Large intestine (tissue), 3 donors: Measurements from ENCODE around the gene FMNL3. TPM values are rescaled to one million over a fixed set of nuclear protein-coding genes. Genes with fewer than 3 reads are reported as not detected.

Experiments used
- DNase-seq, 2 donors: peaks; one replicate each; pipeline versions ENCODE4 v3.0.0 to v3.0.0-alpha.2; 2013
- H3K27ac ChIP-seq: one replicate; pipeline ENCODE4 v1.5.1; 2013; ENCODE audit warnings: low read length
- H3K27me3 ChIP-seq: 2 replicates; pipeline ENCODE4 v1.6.1; 2013; ENCODE audit warnings: low read length; ENCODE audit not compliant: control insufficient read depth, insufficient read depth
- H3K36me3 ChIP-seq: 2 replicates; pipeline ENCODE4 v1.6.1; 2013; ENCODE audit warnings: low read length; ENCODE audit not compliant: control insufficient read depth, insufficient read depth
- H3K4me1 ChIP-seq: one replicate; pipeline ENCODE4 v1.6.1; 2013; ENCODE audit warnings: low read length; ENCODE audit not compliant: control insufficient read depth, insufficient read depth
- H3K4me3 ChIP-seq: one replicate; pipeline ENCODE4 v1.5.1; 2013; ENCODE audit warnings: low read length
- H3K9me3 ChIP-seq: one replicate; pipeline ENCODE4 v1.6.1; 2013; ENCODE audit warnings: mild to moderate bottlenecking, low read depth, low read length, moderate library complexity; ENCODE audit not compliant: control insufficient read depth
- WGBS: methylation state at CpG from one replicate; pipeline ENCODE4 v1.1.5; 2013; ENCODE audit warnings: low lambda C conversion rate; ENCODE audit not compliant: insufficient coverage; 5-methylcytosine and 5-hydroxymethylcytosine counted together
- polyA plus RNA-seq: library from polyadenylated mRNA; unstranded; fragments of 120-200 nt; gene quantifications from one replicate; pipeline ENCODE4 v1.2.1, GENCODE V29; 2013

FMNL3 gene
- polyA plus RNA-seq, 1 donor = 10.2 TPM

- Histone ChIP-seq H3K4me1 (peaks cover 36% of the 10 kb centered on the region), H3K27me3 (no peaks in the 10 kb centered on the region), H3K36me3 (peaks cover 64% of the 10 kb centered on the region), H3K4me3 (no peak overlapping the region), H3K9me3 (no peaks in the 10 kb centered on the region), H3K27ac (no peak overlapping the region)
- no CpG with 5 or more reads among the region's 6 CpGs for WGBS
- DNase-seq = no peak
These were observed 61.8 kb downstream of the FMNL3 start for GRCh38 chr12:49645146-49646039.

GRCh38 chr12:49644620-49644994, 62.6 kb downstream of the FMNL3 start:
- no peaks in the 10 kb centered on the region for H3K9me3 ChIP-seq
- H3K4me3 ChIP-seq = no peak overlapping the region
- WGBS = no CpG with 5 or more reads among the region's 2 CpGs
- no peak overlapping the region for H3K27ac ChIP-seq
- DNase-seq = peak; percentile 61 to 64
- H3K4me1 ChIP-seq = peaks cover 36% of the 10 kb centered on the region
- peaks cover 66% of the 10 kb centered on the region for H3K36me3 ChIP-seq
- no peaks in the 10 kb centered on the region for H3K27me3 ChIP-seq

- Histone ChIP-seq H3K27me3 (no peaks in the 10 kb centered on the region), H3K36me3 (peaks cover 66% of the 10 kb centered on the region), H3K4me3 (no peak overlapping the region), H3K27ac (no peak overlapping the region), H3K4me1 (peaks cover 30% of the 10 kb centered on the region), H3K9me3 (no peaks in the 10 kb centered on the region)
- no peak for DNase-seq
- no CpG with 5 or more reads among the region's 10 CpGs for WGBS
These were observed 63.1 kb downstream of the FMNL3 start for GRCh38 chr12:49643961-49644619.

- no peak overlapping the region for H3K4me3 ChIP-seq
- H3K27ac ChIP-seq = no peak overlapping the region
- peaks cover 63% of the 10 kb centered on the region for H3K36me3 ChIP-seq
- WGBS = no CpG with 5 or more reads among the region's 7 CpGs
- no peaks in the 10 kb centered on the region for H3K27me3 ChIP-seq
- no peaks in the 10 kb centered on the region for H3K9me3 ChIP-seq
- H3K4me1 ChIP-seq = peaks cover 21% of the 10 kb centered on the region
- no peak for DNase-seq
These were observed 64.1 kb downstream of the FMNL3 start for GRCh38 chr12:49643135-49643534.

- no peaks in the 10 kb centered on the region for H3K27me3 ChIP-seq
- DNase-seq = peak; percentile 48 to 63
These were observed 64.8 kb downstream of the FMNL3 start for GRCh38 chr12:49642370-49642802.

GRCh38 chr12:49641748-49642369, 65.3 kb downstream of the FMNL3 start:
- no peak for DNase-seq
- H3K27me3 ChIP-seq = no peaks in the 10 kb centered on the region
- no peak overlapping the region for H3K4me3 ChIP-seq
- H3K36me3 ChIP-seq = peaks cover 60% of the 10 kb centered on the region
- no peaks in the 10 kb centered on the region for H3K9me3 ChIP-seq
- peak overlapping the region; percentile 44 for H3K27ac ChIP-seq
- H3K4me1 ChIP-seq = peaks cover 16% of the 10 kb centered on the region
- 80% methylated on average over 1 of the region's 17 CpGs for WGBS

More at GRCh38 chr12:49642370-49642802, 64.8 kb downstream of the FMNL3 start:
- Histone ChIP-seq H3K27ac (peak overlapping the region; percentile 44), H3K36me3 (peaks cover 61% of the 10 kb centered on the region), H3K9me3 (no peaks in the 10 kb centered on the region), H3K4me1 (peaks cover 16% of the 10 kb centered on the region), H3K4me3 (no peak overlapping the region)
- no CpG with 5 or more reads among the region's 11 CpGs for WGBS

GRCh38 chr12:49636979-49637755, 70.0 kb downstream of the FMNL3 start:
- peak in 1 of 2 donors; percentile 35 for DNase-seq
- H3K9me3 ChIP-seq = no peaks in the 10 kb centered on the region
- H3K36me3 ChIP-seq = peaks cover 46% of the 10 kb centered on the region
- no peaks in the 10 kb centered on the region for H3K27me3 ChIP-seq
- WGBS = no CpG with 5 or more reads among the region's 9 CpGs
- H3K4me1 ChIP-seq = peaks cover 16% of the 10 kb centered on the region
- no peak overlapping the region for H3K4me3 ChIP-seq
- peak overlapping the region; percentile 31 for H3K27ac ChIP-seq

GRCh38 chr12:49636574-49636973, 70.6 kb downstream of the FMNL3 start:
- Histone ChIP-seq H3K36me3 (peaks cover 47% of the 10 kb centered on the region), H3K27ac (no peak overlapping the region), H3K4me1 (peaks cover 13% of the 10 kb centered on the region), H3K9me3 (no peaks in the 10 kb centered on the region), H3K4me3 (no peak overlapping the region), H3K27me3 (no peaks in the 10 kb centered on the region)
- no peak for DNase-seq
- 75% methylated on average over 2 of the region's 13 CpGs for WGBS

- H3K27me3 ChIP-seq = no peaks in the 10 kb centered on the region
- H3K9me3 ChIP-seq = no peaks in the 10 kb centered on the region
- H3K4me3 ChIP-seq = no peak overlapping the region
- H3K4me1 ChIP-seq = peaks cover 13% of the 10 kb centered on the region
- no peak overlapping the region for H3K27ac ChIP-seq
- H3K36me3 ChIP-seq = peaks cover 41% of the 10 kb centered on the region
- no peak for DNase-seq
- no CpG with 5 or more reads among the region's 4 CpGs for whole genome bisulfite sequencing
These were observed 71.5 kb downstream of the FMNL3 start for GRCh38 chr12:49635656-49636055.

GRCh38 chr12:49635036-49635435, 72.2 kb downstream of the FMNL3 start:
- Histone ChIP-seq H3K36me3 (peaks cover 38% of the 10 kb centered on the region), H3K9me3 (no peaks in the 10 kb centered on the region), H3K4me3 (no peak overlapping the region), H3K4me1 (peaks cover 13% of the 10 kb centered on the region), H3K27ac (no peak overlapping the region), H3K27me3 (no peaks in the 10 kb centered on the region)
- no peak for DNase-seq
- no CpG with 5 or more reads among the region's 9 CpGs for WGBS
